ENCODE results near the gene PCDHA12. TPM values are rescaled to one million over a fixed set of nuclear protein-coding genes. Genes with fewer than 3 reads are reported as not detected.
A peak's percentile ranks its signal among the peaks of the same experiment; 100 is the strongest.
"Not testable (repeated sequence)": the region's sequence is repeated elsewhere in the genome, so short reads cannot be mapped to it uniquely, and the experiment has no call there.

The PCDHA12 gene
- total and polyA plus RNA-seq, 2 experiments from 2014 or later = 7.2 to 18.7 TPM

DNA sequence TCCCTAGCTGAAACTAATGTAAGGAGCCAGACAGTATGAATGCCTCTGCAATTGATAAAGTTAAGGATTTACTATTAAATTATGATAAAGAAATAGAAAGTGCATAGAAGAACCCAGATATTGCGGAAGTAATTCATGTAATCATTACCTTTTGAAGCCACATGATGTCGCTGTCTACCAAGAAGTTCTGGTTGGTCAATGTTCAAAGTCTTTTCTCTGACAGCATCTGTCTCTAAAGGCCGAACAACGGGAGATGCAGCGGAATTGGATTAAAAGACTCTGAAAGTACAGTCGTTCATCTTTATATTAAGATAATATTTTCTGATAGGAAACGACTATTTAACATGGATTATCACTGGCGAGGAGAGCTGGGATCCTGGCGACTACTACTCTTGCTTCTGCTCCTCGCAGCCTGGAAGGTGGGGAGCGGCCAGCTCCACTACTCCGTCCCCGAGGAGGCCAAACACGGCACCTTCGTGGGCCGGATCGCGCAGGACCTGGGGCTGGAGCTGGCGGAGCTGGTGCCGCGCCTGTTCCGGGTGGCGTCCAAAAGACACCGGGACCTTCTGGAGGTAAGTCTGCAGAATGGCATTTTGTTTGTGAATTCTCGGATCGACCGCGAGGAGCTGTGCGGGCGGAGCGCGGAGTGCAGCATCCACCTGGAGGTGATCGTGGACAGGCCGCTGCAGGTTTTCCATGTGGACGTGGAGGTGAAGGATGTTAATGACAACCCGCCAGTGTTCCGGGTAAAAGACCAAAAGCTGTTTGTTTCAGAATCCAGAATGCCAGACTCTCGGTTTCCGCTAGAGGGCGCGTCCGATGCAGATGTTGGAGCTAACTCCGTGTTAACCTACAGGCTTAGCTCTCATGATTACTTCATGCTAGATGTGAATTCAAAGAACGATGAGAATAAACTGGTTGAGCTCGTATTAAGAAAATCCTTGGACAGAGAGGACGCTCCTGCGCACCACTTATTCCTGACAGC lies 33.8 kb upstream of the PCDHA12 start, which contains the start of gene PCDHA8:
Gene PCDHA8, plus strand, starts transcription at position 210 of the 985 bp plus-strand sequence. Its CDS starts 135 bp downstream, at position 345.
- Histone ChIP-seq H3K9me3 (ENCODE audit: low read depth) (peaks cover 32% of the 10 kb centered on the region), H3K9me2 (replicated peaks; ENCODE audit: insufficient read depth) (no peaks in the 10 kb centered on the region), H3K79me2 (no peaks in the 10 kb centered on the region), H3K4me2 (no peak within 1 kb of the TSS), H3K36me3 (replicated peaks; ENCODE audit: insufficient read depth, low read depth) (no peaks in the 10 kb centered on the region), H3K27ac (no peak within 1 kb of the TSS), H3K4me3 (no peak within 1 kb of the TSS), H2AFZ (no peak within 1 kb of the TSS), H3K4me1 (ENCODE audit: insufficient read depth) (no peaks in the 10 kb centered on the region), H3K27me3 (no peaks in the 10 kb centered on the region), H4K20me1 (ENCODE audit: insufficient read depth, poor library complexity, severe bottlenecking) (no peaks in the 10 kb centered on the region)
- WGBS (ENCODE audit: low lambda C conversion rate, missing lambda C conversion rate) = 84% methylated on average over 47 of the region's 47 CpGs
- no peak for DNase-seq (ENCODE audit: low spot score)
- no peak for TF ChIP-seq EZH2 (IDR thresholded peaks at IDR 0.05; ENCODE audit: borderline replicate concordance)
- TF ChIP-seq, protein P1, sequence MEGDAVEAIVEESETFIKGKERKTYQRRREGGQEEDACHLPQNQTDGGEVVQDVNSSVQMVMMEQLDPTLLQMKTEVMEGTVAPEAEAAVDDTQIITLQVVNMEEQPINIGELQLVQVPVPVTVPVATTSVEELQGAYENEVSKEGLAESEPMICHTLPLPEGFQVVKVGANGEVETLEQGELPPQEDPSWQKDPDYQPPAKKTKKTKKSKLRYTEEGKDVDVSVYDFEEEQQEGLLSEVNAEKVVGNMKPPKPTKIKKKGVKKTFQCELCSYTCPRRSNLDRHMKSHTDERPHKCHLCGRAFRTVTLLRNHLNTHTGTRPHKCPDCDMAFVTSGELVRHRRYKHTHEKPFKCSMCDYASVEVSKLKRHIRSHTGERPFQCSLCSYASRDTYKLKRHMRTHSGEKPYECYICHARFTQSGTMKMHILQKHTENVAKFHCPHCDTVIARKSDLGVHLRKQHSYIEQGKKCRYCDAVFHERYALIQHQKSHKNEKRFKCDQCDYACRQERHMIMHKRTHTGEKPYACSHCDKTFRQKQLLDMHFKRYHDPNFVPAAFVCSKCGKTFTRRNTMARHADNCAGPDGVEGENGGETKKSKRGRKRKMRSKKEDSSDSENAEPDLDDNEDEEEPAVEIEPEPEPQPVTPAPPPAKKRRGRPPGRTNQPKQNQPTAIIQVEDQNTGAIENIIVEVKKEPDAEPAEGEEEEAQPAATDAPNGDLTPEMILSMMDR (IDR thresholded peaks at IDR 0.05; ENCODE audit: poor library complexity) = no peak
- TF ChIP-seq EZH2phosphoT487 (IDR thresholded peaks at IDR 0.05; ENCODE audit: low read depth, severe bottlenecking, unreplicated experiment) = no peak

DNA sequence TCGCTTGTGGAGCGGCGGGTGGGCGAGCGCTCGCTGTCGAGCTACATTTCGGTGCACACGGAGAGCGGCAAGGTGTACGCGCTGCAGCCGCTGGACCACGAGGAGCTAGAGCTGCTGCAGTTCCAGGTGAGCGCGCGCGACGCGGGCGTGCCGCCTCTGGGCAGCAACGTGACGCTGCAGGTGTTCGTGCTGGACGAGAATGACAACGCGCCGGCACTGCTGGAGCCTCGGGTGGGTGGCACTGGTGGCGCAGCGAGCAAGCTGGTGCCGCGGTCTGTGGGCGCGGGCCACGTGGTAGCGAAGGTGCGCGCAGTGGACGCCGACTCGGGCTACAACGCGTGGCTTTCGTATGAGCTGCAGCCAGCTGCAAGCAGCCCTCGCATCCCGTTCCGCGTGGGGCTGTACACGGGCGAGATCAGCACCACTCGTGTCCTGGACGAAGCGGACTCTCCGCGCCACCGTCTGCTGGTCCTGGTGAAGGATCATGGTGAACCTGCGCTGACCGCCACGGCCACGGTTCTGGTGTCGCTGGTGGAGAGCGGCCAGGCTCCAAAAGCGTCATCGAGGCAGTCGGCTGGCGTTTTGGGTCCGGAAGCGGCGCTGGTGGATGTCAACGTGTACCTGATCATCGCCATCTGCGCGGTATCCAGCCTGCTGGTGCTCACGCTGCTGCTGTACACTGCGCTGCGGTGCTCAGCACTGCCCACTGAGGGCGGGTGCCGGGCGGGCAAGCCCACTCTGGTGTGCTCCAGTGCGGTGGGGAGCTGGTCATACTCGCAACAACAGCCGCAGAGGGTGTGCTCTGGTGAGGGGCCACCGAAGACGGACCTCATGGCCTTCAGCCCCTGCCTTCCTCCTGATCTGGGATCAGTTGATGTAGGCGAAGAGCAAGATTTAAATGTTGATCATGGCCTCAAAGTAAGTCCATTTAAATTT lies 32.0 kb upstream of the PCDHA12 start:
- no peak overlapping the region for H2AFZ ChIP-seq
- H4K20me1 ChIP-seq (ENCODE audit: insufficient read depth, poor library complexity, severe bottlenecking) = no peaks in the 10 kb centered on the region
- H3K79me2 ChIP-seq = no peaks in the 10 kb centered on the region
- no peak overlapping the region for H3K4me3 ChIP-seq
- no peaks in the 10 kb centered on the region for H3K9me2 ChIP-seq (replicated peaks; ENCODE audit: insufficient read depth)
- WGBS (ENCODE audit: low lambda C conversion rate, missing lambda C conversion rate) = 99% methylated on average over 71 of the region's 87 CpGs
- H3K4me2 ChIP-seq = no peak overlapping the region
- H3K36me3 ChIP-seq (replicated peaks; ENCODE audit: insufficient read depth, low read depth) = no peaks in the 10 kb centered on the region
- H3K9me3 ChIP-seq (ENCODE audit: low read depth) = peaks cover 26% of the 10 kb centered on the region
- no peaks in the 10 kb centered on the region for H3K4me1 ChIP-seq (ENCODE audit: insufficient read depth)
- no peaks in the 10 kb centered on the region for H3K27me3 ChIP-seq
- no peak overlapping the region for H3K27ac ChIP-seq
- DNase-seq (ENCODE audit: low spot score) = no peak
- no peak for TF ChIP-seq EZH2phosphoT487 (IDR thresholded peaks at IDR 0.05; ENCODE audit: low read depth, severe bottlenecking, unreplicated experiment)
- TF ChIP-seq, protein P1 (IDR thresholded peaks at IDR 0.05; ENCODE audit: poor library complexity) = no peak
- TF ChIP-seq EZH2 (IDR thresholded peaks at IDR 0.05; ENCODE audit: borderline replicate concordance) = no peak

DNA sequence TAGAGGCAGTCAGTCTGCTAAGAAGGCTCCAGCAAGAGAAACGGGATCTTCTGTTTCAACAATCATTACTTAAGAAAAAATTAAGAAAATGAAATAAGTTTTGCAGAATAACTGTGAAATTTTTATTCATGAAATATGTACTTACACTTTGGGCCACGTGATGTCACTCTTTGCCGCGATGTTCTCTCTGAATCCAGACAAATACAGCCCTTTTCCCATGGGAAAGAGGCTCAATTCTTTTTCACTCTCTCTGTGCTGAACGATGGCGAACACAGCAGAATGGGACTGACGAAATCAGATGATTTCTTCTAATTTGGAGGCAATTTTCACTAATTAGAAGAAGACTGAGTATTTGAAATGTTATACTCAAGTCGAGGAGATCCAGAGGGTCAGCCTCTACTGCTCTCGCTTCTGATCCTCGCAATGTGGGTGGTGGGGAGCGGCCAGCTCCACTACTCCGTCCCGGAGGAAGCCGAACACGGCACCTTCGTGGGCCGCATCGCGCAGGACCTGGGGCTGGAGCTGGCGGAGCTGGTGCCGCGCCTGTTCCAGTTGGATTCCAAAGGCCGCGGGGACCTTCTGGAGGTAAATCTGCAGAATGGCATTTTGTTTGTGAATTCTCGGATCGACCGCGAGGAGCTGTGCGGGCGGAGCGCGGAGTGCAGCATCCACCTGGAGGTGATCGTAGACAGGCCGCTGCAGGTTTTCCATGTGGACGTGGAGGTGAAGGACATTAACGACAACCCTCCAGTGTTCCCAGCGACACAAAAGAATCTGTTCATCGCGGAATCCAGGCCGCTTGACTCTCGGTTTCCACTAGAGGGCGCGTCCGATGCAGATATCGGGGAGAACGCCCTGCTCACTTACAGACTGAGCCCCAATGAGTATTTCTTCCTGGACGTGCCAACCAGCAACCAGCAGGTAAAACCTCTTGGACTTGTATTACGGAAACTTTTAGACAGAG lies 26.7 kb upstream of the PCDHA12 start, which contains the start of gene PCDHA9:
Gene PCDHA9, plus strand, starts transcription at position 244 of the 964 bp plus-strand sequence. Its CDS starts 114 bp downstream, at position 358.
- not testable (repeated sequence) for H3K36me3 ChIP-seq (replicated peaks; ENCODE audit: insufficient read depth, low read depth); H3K27me3 ChIP-seq; H2AFZ ChIP-seq; DNase-seq (ENCODE audit: low spot score); H3K27ac ChIP-seq; H3K4me1 ChIP-seq (ENCODE audit: insufficient read depth); H3K9me2 ChIP-seq (replicated peaks; ENCODE audit: insufficient read depth); H3K79me2 ChIP-seq; H4K20me1 ChIP-seq (ENCODE audit: insufficient read depth, poor library complexity, severe bottlenecking)
- Histone ChIP-seq H3K4me2 (peak within 1 kb of the TSS; percentile 35), H3K9me3 (ENCODE audit: low read depth) (peaks cover 10% of the 10 kb centered on the region), H3K4me3 (peak within 1 kb of the TSS; percentile 1)
- 81% methylated on average over 39 of the region's 48 CpGs for WGBS (ENCODE audit: low lambda C conversion rate, missing lambda C conversion rate)

DNA sequence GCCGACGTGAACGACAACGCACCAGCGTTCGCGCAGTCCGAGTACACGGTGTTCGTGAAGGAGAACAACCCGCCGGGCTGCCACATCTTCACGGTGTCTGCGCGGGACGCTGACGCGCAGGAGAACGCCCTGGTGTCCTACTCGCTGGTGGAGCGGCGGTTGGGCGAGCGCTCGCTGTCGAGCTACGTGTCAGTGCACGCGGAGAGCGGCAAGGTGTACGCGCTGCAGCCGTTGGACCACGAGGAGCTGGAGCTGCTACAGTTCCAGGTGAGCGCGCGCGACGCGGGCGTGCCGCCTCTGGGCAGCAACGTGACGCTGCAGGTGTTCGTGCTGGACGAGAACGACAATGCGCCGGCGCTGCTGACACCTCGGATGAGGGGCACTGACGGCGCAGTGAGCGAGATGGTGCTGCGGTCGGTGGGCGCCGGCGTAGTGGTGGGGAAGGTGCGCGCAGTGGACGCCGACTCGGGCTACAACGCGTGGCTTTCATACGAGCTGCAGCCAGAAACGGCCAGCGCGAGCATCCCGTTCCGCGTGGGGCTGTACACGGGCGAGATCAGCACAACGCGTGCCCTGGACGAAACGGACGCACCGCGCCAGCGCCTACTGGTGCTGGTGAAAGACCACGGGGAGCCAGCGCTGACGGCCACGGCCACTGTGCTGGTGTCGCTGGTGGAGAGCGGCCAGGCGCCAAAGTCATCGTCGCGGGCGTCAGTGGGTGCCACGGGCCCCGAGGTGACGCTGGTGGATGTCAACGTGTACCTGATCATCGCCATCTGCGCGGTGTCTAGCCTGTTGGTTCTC lies 25.1 kb upstream of the PCDHA12 start:
- over 99% methylated on average over 95 of the region's 101 CpGs for WGBS (ENCODE audit: low lambda C conversion rate, missing lambda C conversion rate)

More for the DNA sequence above, 25.1 kb upstream of the PCDHA12 start:
- H3K4me3 ChIP-seq; H3K36me3 ChIP-seq (replicated peaks; ENCODE audit: insufficient read depth, low read depth); H3K9me2 ChIP-seq (replicated peaks; ENCODE audit: insufficient read depth); H3K4me2 ChIP-seq; H3K9me3 ChIP-seq (ENCODE audit: low read depth); H3K27me3 ChIP-seq; H3K27ac ChIP-seq; H3K79me2 ChIP-seq; H3K4me1 ChIP-seq (ENCODE audit: insufficient read depth); DNase-seq (ENCODE audit: low spot score); H2AFZ ChIP-seq; H4K20me1 ChIP-seq (ENCODE audit: insufficient read depth, poor library complexity, severe bottlenecking): not testable (repeated sequence)
